NCI-H1694 treated with DMSO at 0.1 percent for 48 hours (cell line): ENCODE data around the gene FNBP1.

Experiments used
- DNase-seq: peaks from one replicate; lab custom pipeline; 2025; lab: John Stamatoyannopoulos, UW

FNBP1 gene

DNA sequence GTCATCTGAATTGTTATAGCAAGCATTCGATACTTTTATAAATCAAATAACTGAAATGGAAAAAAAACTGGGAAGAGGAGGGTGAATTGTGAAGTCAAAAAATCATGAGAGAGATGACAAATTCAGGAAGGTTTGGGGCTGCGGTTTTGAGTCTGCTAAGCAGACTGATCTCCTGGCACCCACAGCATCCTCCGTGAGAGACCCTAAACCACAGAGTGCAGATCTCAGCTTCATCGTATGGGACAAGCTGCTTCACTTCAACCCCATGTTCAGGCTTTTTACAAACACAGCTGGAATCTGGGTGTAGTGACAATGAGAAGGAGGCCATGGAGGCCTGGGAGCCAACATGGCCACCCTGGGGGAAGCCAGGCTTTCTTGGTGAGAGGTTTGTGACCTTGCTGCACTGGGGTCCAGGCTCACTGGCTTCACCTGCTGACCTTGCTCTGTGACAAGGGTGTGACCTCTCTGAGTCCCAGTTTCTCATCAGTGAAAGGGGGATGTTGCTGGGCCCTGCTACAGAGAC lies 188.3 kb downstream of the FNBP1 start:
- no peak for DNase-seq

DNA sequence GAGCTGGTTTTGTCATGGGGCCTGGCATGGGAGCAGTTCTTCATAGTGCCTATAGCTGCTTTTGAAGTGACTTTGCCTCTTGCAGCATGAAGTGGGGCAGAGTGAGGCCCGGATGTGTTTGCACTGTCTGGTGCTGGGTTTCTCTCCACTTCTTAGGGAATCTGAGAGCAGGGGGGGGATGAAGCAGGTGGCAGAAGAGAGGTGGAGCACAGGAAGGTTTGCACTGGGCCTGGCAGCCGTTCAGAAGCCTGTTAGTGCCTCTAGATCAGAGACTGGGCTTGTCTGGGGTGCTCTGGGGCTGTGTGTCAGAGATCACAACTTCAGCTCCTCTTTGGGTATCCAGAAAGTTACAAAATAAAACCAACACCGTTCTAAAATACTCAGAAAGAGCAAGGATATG lies 189.4 kb downstream of the FNBP1 start:
- no peak for DNase-seq

DNA sequence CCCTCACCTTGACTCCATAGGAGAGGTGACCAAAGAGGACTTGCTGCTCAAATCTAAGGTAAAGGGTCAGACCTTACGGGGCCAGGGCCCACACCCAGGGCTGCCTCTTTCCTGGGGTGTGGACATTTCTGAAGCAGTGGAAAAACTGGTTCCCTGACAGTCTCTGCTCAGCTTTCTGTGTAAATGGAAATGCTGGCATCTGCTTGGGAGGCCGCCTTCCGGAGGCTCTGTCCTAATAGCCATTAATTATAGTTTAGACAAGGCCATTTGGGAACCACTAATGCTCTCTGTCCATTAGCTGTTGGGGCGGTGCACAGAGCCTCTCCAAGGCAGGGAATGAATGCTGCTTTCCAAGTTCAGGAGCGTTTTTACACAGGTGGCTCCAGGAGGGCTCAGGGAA lies 190.4 kb downstream of the FNBP1 start:
- no peak for DNase-seq

DNA sequence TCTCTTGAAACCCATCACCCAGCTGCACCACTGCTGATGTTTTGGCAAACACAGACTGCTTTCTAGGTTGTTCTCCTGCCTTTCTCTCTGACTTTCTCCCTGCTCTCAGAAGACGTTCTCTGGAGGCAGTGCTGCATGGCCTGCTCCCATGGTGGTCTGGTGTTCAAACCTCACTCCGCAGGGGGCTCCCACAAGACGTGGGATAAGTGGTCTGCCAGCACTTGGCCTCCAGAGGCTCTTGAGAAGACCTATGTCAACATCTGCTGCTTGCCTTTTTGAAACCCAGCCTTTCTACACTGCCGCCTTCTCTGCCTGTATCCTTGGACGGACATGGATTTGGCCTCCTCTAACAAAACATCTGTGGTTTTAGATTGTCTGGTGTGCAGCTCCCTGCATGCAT lies 191.2 kb downstream of the FNBP1 start:
- no peak for DNase-seq

DNA sequence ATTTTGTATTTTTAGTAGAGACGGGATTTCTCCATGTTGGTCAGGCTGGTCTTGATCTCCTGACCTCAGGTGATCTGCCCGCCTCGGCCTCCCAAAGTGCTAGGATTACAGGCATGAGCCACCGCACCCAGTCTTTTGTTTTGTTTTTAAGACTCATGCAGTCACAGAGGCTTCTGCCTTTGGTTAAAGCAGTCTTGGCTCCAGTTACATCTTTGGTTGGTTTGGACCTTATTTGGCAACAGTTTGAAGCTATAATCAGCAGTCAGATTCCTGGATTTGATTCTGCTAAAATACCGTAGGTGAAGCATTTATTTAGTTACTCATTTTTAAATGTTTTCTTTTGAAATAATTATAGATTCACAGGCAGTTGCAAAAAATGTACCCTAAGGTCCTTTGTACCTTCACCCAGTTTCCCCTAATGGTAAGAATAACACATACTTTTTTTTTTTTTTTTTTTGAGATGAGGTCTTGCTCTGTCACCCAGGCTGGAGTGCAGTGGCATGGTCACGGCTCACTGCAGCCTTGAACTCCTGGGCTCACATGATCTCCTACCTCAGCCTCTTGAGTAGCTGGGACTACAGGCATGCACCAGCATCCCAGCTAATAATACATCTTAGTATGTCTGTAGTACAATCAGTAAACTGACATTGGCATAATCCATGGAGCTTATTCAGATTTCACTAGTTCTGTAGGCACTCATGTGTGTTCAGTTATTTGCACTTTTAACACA lies 192.0 kb downstream of the FNBP1 start:
- DNase-seq: no peak

DNA sequence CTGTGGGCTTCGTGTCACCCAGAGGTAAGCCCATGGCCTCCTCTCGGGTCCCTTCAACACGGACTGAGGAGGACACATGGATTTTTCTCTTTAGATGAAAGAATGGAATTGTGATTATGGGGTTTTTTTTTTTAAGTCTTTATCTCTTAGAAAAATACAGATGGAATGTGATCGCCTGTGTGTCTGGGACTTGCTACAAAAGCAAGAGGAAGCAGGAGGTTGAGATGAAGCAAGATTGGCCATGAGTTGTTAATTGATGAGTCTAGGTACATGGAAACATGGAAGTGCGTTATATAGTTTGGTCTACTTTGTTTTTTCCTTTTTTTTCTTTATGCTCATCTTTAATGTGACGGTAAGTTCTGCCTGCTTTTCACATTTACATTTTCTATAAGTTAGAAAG lies 193.1 kb downstream of the FNBP1 start:
- no peak for DNase-seq

DNA sequence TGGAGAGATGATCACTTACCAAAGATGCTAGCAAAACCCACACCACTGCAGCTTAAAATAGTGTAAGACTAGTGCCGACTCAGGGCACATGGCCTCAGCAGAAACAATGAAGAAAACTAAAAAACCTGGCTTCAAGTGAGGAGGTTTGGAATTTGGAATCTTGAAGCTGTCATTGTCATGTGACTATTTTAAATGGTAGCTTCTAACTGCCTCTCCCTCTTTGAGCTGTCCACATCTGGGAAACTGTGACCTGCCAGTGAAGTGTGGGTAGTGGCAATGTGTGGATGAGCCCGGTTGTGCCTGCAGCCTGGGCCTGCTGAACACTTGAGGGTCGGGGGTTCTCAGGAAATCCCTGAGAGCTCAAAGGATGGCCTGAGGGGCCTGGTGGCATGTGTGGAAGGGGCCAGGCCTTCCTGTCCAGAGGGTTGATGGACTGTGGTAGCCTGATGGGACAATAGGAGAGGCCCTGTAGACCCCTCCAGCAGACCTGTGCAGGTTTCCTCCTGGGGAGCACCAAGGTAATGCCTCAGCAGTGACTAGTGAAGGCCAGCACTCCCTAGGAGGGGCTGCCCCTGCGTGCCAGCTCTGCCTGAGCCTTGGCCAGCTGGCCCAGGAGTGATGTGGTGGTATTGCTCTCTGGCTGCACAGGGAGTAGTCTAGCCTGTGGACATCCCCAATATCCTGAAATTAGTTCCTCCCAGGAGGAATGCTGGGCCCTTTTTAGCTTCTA lies 194.1 kb downstream of the FNBP1 start:
- no peak for DNase-seq

DNA sequence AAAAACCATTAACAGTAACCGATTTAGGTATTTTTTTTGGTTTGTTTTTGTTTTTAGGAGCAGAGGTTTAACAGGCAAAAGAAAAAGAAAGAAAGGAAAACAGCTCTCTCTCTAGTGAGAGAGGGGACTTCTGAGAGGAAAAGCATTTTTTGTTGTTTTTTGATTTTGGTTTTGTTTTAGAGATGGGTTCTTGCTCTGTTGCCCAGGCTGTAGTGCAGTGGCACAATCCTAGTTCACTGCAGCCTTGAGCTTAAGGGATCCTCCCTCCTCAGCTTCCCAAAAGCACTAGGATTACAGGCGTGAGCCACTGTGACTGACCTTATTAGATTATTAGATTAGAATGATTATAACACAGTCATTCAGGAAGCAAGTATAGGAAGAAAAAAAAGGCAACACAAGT lies 197.6 kb downstream of the FNBP1 start:
- DNase-seq: no peak

DNA sequence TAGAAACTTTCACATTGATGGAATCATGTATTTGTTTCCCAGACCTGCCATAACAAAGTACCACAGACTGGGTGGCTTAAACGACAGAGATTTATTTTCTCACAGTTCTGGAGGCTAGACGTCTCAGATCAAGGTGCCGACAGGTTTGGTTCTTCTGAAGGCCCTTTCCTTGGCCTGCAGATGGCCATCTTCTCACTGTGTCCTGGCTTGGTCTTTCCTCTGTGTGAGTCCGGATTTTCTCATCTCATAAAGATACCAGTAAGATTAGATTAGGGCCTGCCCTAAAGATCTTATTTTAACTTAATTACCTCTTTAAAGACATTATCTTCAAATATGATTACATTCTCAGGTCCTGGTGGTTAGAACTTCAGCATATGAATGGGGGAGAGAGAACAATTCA lies 201.9 kb downstream of the FNBP1 start:
- DNase-seq: no peak

DNA sequence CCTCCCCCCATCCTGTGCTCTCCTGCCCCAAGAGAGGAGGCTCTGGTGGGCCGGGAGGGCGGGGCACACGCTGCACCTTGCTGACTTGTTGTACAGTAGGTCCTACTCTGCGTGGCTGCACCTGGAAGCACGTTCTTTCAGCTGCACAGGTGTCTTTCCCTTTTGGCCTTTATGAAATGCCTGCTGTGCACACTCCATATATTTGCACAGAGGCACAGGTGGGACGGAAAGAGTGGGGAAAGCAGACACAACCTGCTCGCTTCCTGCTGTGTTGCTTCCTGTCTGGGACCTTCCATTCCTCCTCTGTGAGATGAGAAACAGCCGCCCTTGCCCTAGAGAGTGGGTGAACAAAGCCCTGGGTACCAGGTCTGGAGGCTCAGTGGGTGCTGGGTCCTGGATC lies 203.0 kb downstream of the FNBP1 start:
- no peak for DNase-seq

DNA sequence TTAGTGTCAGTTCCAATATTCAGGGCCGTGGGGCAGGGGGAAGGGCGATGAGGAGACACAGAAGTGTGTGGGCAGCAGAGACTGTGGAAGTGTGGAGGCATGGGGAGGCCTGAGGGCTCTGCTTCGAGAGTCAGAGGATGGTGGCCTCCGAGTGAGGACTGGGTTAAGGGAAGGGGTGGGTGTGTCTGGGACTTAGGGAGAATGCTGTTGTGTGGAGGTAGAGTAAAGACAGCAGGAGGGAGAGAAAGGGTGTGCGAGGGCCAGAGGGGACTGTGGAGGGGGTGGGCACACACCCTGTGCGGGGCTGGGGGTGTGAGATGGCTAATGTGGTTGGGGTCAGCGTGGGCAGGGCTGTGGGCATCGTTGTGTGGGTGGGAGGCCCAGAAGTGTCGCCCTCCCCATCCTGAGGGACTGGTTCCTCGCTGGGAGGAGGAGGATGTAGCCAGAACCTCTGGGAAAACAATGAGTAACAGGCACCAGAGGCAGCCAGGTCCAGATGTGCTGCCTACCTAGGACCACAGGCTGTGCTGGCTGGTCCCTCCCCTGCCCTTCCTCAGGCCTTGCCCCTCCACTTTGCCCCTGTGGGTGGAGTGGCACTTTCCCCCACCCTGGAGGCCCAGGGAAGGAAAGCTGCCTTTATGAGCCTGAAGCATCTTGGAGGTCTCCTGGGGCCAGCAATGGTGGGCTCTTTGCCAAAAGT lies 203.5 kb downstream of the FNBP1 start:
- DNase-seq: no peak

DNA sequence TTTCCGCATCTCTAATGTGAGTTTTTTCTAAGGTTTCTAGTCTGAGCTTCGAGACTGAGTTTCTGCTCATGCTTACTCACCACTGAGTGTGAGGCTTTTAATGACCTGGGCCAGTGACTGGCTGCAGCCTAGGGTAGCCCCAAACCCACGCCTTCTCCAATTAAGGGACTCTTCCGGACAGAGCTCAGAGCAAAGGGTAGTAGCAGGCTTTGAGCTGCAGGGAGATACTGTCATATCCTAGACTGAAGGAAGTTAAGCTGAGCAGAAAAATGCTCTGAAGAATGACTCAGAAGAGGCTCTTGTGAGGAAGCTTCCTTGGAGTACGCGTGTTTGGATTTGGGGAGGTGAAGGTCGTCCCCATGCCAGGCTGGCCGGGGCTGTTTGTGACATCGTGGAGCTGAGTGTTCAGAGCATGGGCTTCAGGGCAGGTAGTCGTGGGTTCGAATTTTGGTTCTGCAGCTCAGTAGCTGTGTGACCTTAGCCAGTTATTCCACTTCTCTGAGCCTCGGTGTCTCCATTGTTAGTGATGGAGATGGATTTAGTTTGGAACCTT lies 204.2 kb downstream of the FNBP1 start:
- no peak for DNase-seq
